ENCODE results near the gene KLF11. TPM values are rescaled to one million over a fixed set of nuclear protein-coding genes. Genes with fewer than 3 reads are reported as not detected.

KLF11 gene
- total and polyA plus RNA-seq, 2 of the 8 experiments (the other 6 are each of a cell fraction or from before 2014, with no cell fraction given), result 6.4 to 10.1 TPM

Small RNA genes lying within 50 kb of the gene (small RNA-seq; reads per million reads assigned to genes)
- gene RF00568 (ENCODE audit: insufficient read depth), result not detected

Other genes with a start within 250 kb of the KLF11 start
- 25.2 and 25.8 TPM in 2 replicates for gene TAF1B, start 200.1 kb upstream of the KLF11 start, total RNA-seq (2021; fragmentation: NEBNext Ultra II Directional; extraction: Animal tissue kit (Norgen Biotek cat#: 25700))
- 5.4 and 6.6 TPM in 2 replicates for gene TAF1B, start 200.1 kb upstream of the KLF11 start, polyA plus RNA-seq (2011; rRNA removed)
- 2.8 and 3.6 TPM in 2 replicates for gene GRHL1, start 91.9 kb upstream of the KLF11 start, total RNA-seq (2021; fragmentation: NEBNext Ultra II Directional; extraction: Animal tissue kit (Norgen Biotek cat#: 25700))
- 1.3 and 1.6 TPM in 2 replicates for gene GRHL1, start 91.9 kb upstream of the KLF11 start, polyA plus RNA-seq (2011; rRNA removed)
- gene CYS1, start 36.9 kb downstream of the KLF11 start, total RNA-seq (2021; fragmentation: NEBNext Ultra II Directional; extraction: Animal tissue kit (Norgen Biotek cat#: 25700)), result 0.13 and 0.25 TPM in 2 replicates
- gene CYS1, start 36.9 kb downstream of the KLF11 start, polyA plus RNA-seq (2011; rRNA removed), result 0.09 and 0.57 TPM in 2 replicates
- gene RRM2, start 79.2 kb downstream of the KLF11 start, total RNA-seq (2021; fragmentation: NEBNext Ultra II Directional; extraction: Animal tissue kit (Norgen Biotek cat#: 25700)), result 215 and 228 TPM in 2 replicates
- gene RRM2, start 79.2 kb downstream of the KLF11 start, polyA plus RNA-seq (2011; rRNA removed), result 37.7 and 58.8 TPM in 2 replicates